Measurements from ENCODE around the gene HAL. TPM values are rescaled to one million over a fixed set of nuclear protein-coding genes. Genes with fewer than 3 reads are reported as not detected.

HAL gene
- total and polyA plus RNA-seq, 2 of the 4 experiments (the other 2 are of a cell fraction): under 0.01 to 0.02 TPM

DNA sequence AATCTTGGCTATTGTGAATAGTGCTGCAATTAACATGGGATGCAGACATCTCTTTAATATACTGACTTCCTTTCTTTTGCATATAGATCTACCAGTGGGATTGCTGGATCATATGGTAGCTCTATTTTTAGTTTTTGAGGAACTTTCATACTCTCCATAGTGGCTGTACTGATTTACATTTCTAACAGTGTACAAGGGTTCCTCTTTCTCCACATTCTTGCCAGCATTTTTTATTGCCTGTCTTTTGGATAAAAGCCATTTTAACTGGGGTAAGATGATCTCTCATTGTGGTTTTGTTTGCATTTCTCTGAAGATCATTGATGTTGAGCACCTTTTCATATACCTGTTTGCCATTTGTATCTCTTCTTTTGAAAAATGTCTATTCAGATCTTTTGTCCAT is 44.6 kb downstream of the HAL start:
- Histone ChIP-seq H3K27me3 (ENCODE audit: control insufficient read depth, insufficient read depth, low read length) (peaks cover 10% of the 10 kb centered on the region), H3K4ac (ENCODE audit: low read depth, low read length) (no peak overlapping the region), H2BK15ac (ENCODE audit: low read depth, low read length) (no peak overlapping the region), H4K20me1 (ENCODE audit: insufficient read depth, low read length) (no peaks in the 10 kb centered on the region), H4K5ac (ENCODE audit: low read depth, low read length) (no peak overlapping the region), H2AK9ac (replicated peaks; ENCODE audit: low read depth, low read length, poor library complexity) (no peak overlapping the region), H3K14ac (replicated peaks; ENCODE audit: low read depth, low read length) (no peak overlapping the region), H2AK5ac (ENCODE audit: low read depth, low read length) (no peak overlapping the region), H2AFZ (replicated peaks; ENCODE audit: low read length, poor library complexity) (no peak overlapping the region), H4K8ac (ENCODE audit: low read depth in 2 of 2, low read length in 2 of 2) (no peak overlapping the region), H2BK5ac (ENCODE audit: low read depth, low read length, poor library complexity, severe bottlenecking) (no peak overlapping the region), H3K4me2 (ENCODE audit: low read depth, low read length) (no peak overlapping the region), H4K91ac (ENCODE audit: insufficient read depth, low read depth, low read length) (no peak overlapping the region), H3K9ac (ENCODE audit: low read depth, low read length) (no peak overlapping the region), H3K18ac (ENCODE audit: low read depth, low read length) (no peak overlapping the region), H3K56ac (ENCODE audit: extremely low read depth, insufficient read depth, low read length) (no peak overlapping the region), H3K27ac (ENCODE audit: insufficient read depth, low read length) (no peak overlapping the region), H3K4me1 (ENCODE audit: control insufficient read depth, insufficient read depth, low read length) (no peaks in the 10 kb centered on the region), H3K9me1 (ENCODE audit: insufficient read depth, low read length) (no peaks in the 10 kb centered on the region), H3K23ac (ENCODE audit: low read depth, low read length) (no peak overlapping the region), H2BK120ac (ENCODE audit: low read depth, low read length) (no peak overlapping the region), H3K9me3 (ENCODE audit: control insufficient read depth, insufficient read depth, low read length) (no peaks in the 10 kb centered on the region), H3K79me1 (ENCODE audit: low read depth in 1 of 2, low read length in 2 of 2) (no peaks in the 10 kb centered on the region), H3K4me3 (ENCODE audit: insufficient read depth, low read depth, low read length) (no peak overlapping the region), H3K36me3 (ENCODE audit: control insufficient read depth, insufficient read depth, low read length) (no peaks in the 10 kb centered on the region), H2BK20ac (ENCODE audit: low read depth, low read length) (no peak overlapping the region)
- DNase-seq (no peak), ATAC-seq (ENCODE audit: low read depth) (no peak)
- CTCF ChIA-PET: interaction anchor here (1.0 kb wide), 1 partner anchor 32 kb away, joined by 3 read pairs; no protein-coding TSS in a partner anchor
- intact Hi-C loops (cut with micrococcal nuclease): no loop called here
- dilution Hi-C loops (cut with HindIII; ENCODE audit: low sequenced_read_pairs, unreplicated experiment): no loop called here
- TF ChIP-seq MAFK (IDR thresholded peaks at IDR 0.05; ENCODE audit: low read depth, low read length): no peak
- TF ChIP-seq CHD1 (IDR thresholded peaks at IDR 0.05; ENCODE audit: low read depth, low read length): no peak
- no peak for TF ChIP-seq POLR2A (IDR thresholded peaks at IDR 0.05; ENCODE audit: low read depth, low read length)
- TF ChIP-seq, protein P1, sequence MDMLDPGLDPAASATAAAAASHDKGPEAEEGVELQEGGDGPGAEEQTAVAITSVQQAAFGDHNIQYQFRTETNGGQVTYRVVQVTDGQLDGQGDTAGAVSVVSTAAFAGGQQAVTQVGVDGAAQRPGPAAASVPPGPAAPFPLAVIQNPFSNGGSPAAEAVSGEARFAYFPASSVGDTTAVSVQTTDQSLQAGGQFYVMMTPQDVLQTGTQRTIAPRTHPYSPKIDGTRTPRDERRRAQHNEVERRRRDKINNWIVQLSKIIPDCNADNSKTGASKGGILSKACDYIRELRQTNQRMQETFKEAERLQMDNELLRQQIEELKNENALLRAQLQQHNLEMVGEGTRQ (IDR thresholded peaks at IDR 0.05; ENCODE audit: low read depth, low read length): no peak
- TF ChIP-seq MXI1 (IDR thresholded peaks at IDR 0.05; ENCODE audit: borderline replicate concordance, low read depth, low read length): no peak
- no peak for TF ChIP-seq RAD21 (IDR thresholded peaks at IDR 0.05; ENCODE audit: low read length)
- no peak for TF ChIP-seq MAZ (IDR thresholded peaks at IDR 0.05; ENCODE audit: borderline replicate concordance, low read depth, low read length)
- no peak for TF ChIP-seq SMC3 (IDR thresholded peaks at IDR 0.05; ENCODE audit: low read depth, low read length)
- TF ChIP-seq, protein P2, sequence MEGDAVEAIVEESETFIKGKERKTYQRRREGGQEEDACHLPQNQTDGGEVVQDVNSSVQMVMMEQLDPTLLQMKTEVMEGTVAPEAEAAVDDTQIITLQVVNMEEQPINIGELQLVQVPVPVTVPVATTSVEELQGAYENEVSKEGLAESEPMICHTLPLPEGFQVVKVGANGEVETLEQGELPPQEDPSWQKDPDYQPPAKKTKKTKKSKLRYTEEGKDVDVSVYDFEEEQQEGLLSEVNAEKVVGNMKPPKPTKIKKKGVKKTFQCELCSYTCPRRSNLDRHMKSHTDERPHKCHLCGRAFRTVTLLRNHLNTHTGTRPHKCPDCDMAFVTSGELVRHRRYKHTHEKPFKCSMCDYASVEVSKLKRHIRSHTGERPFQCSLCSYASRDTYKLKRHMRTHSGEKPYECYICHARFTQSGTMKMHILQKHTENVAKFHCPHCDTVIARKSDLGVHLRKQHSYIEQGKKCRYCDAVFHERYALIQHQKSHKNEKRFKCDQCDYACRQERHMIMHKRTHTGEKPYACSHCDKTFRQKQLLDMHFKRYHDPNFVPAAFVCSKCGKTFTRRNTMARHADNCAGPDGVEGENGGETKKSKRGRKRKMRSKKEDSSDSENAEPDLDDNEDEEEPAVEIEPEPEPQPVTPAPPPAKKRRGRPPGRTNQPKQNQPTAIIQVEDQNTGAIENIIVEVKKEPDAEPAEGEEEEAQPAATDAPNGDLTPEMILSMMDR (conservative IDR thresholded peaks at IDR 0.05; ENCODE audit: low read depth, low read length): no peak
- TF ChIP-seq RCOR1 (IDR thresholded peaks at IDR 0.05; ENCODE audit: insufficient replicate concordance, low read length): no peak
- no peak for TF ChIP-seq CEBPB (IDR thresholded peaks at IDR 0.05; ENCODE audit: low read depth, low read length)
- TF ChIP-seq, protein P3, sequence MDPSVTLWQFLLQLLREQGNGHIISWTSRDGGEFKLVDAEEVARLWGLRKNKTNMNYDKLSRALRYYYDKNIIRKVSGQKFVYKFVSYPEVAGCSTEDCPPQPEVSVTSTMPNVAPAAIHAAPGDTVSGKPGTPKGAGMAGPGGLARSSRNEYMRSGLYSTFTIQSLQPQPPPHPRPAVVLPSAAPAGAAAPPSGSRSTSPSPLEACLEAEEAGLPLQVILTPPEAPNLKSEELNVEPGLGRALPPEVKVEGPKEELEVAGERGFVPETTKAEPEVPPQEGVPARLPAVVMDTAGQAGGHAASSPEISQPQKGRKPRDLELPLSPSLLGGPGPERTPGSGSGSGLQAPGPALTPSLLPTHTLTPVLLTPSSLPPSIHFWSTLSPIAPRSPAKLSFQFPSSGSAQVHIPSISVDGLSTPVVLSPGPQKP (IDR thresholded peaks at IDR 0.05; ENCODE audit: borderline replicate concordance, low read depth, low read length): no peak
- in situ Hi-C loops (cut with MboI; ENCODE audit: low sequenced_read_pairs): no loop called here
- POLR2A ChIA-PET (ENCODE audit: unreplicated experiment): no interaction called here
- BruUV-seq (replicated peaks): no TSS peak
